SK-N-SH treated with all-trans-retinoic acid at 6 μM for 48 hours (cell line): ENCODE measurements around the gene LILRB5.
"Not testable (repeated sequence)": the region's sequence is repeated elsewhere in the genome, so short reads cannot be mapped to it uniquely, and the experiment has no call there.

Experiments used
- ATAC-seq: fragments of 200-7000 bp; cut with Tn5 transposase; 3 replicates; pipeline ENCODE4 v1.9.1; 2020; ENCODE audit warnings: mild to moderate bottlenecking, moderate library complexity
- ARNTL ChIP-seq: fragments of 450-650 bp; formaldehyde crosslinking; IDR thresholded peaks from 2 replicates; pipeline ENCODE4 v1.5.0; 2020; ENCODE audit warnings: low read depth, mild to moderate bottlenecking, moderate library complexity, borderline replicate concordance
- BACH2 ChIP-seq: fragments of 250-450 bp; sonication (Bioruptor Pico); IDR thresholded peaks from 2 replicates; pipeline ENCODE4 v1.9.0; 2021; ENCODE audit warnings: mild to moderate bottlenecking, borderline replicate concordance
- CSDC2 ChIP-seq: fragments of 250-450 bp; sonication (Bioruptor Pico); IDR thresholded peaks from 2 replicates; pipeline ENCODE4 v1.5.0; 2020; ENCODE audit warnings: mild to moderate bottlenecking, moderate library complexity
- ESRRG ChIP-seq: fragments of 250-450 bp; sonication (Bioruptor Pico); IDR thresholded peaks from 2 replicates; pipeline ENCODE4 v1.6.1; 2021; ENCODE audit warnings: mild to moderate bottlenecking
- ISL1 ChIP-seq: fragments of 250-450 bp; sonication (Bioruptor Pico); IDR thresholded peaks from 2 replicates; pipeline ENCODE4 v2.1.2; 2022; ENCODE audit warnings: mild to moderate bottlenecking, moderate library complexity
- OSR1 ChIP-seq: fragments of 250-450 bp; sonication (Bioruptor Pico); IDR thresholded peaks from 2 replicates; pipeline ENCODE4 v1.8.0; 2022; ENCODE audit warnings: moderate library complexity, mild to moderate bottlenecking, inconsistent platforms
- PPARA ChIP-seq: fragments of 250-450 bp; sonication (Bioruptor Pico); IDR thresholded peaks from 2 replicates; pipeline ENCODE4 v1.5.0; 2020; ENCODE audit warnings: mild to moderate bottlenecking, borderline replicate concordance
- RARB ChIP-seq: fragments of 250-450 bp; sonication (Bioruptor Pico); IDR thresholded peaks from 2 replicates; pipeline ENCODE4 v1.8.0; 2021; ENCODE audit warnings: mild to moderate bottlenecking, moderate library complexity
- SNAI2 ChIP-seq: fragments of 250-450 bp; sonication (Bioruptor Pico); IDR thresholded peaks from 2 replicates; pipeline ENCODE4 v1.5.0; 2020; ENCODE audit warnings: mild to moderate bottlenecking, moderate library complexity
- TCF4 ChIP-seq: fragments of 250-450 bp; sonication (Bioruptor Pico); IDR thresholded peaks from 2 replicates; pipeline ENCODE4 v1.8.0; 2021; ENCODE audit warnings: mild to moderate bottlenecking, moderate library complexity, borderline replicate concordance
- TOX ChIP-seq: fragments of 250-450 bp; sonication (Bioruptor Pico); IDR thresholded peaks from 2 replicates; pipeline ENCODE4 v1.8.0; 2021; ENCODE audit warnings: mild to moderate bottlenecking, moderate library complexity, borderline replicate concordance
- ZC3H10 ChIP-seq: fragments of 250-450 bp; sonication (Bioruptor Pico); IDR thresholded peaks from 2 replicates; pipeline ENCODE4 v1.5.1; 2021; ENCODE audit warnings: mild to moderate bottlenecking, moderate library complexity
- ZFP3 ChIP-seq: fragments of 250-450 bp; sonication (Bioruptor Pico); IDR thresholded peaks from 2 replicates; pipeline ENCODE4 v1.5.0; 2020; ENCODE audit warnings: mild to moderate bottlenecking, moderate library complexity
- ZFP30 ChIP-seq: fragments of 450-650 bp; formaldehyde crosslinking; IDR thresholded peaks from 2 replicates; pipeline ENCODE4 v1.5.0; 2022; ENCODE audit warnings: mild to moderate bottlenecking, moderate library complexity
- ZNF565 ChIP-seq: fragments of 450-650 bp; formaldehyde crosslinking; conservative IDR thresholded peaks from 2 replicates; pipeline ENCODE4 v1.5.0; 2020; ENCODE audit warnings: low read depth, mild to moderate bottlenecking, moderate library complexity
- ZNF70 ChIP-seq: fragments of 450-650 bp; formaldehyde crosslinking; IDR thresholded peaks from 2 replicates; pipeline ENCODE4 v1.5.0; 2020; ENCODE audit warnings: mild to moderate bottlenecking, moderate library complexity
- ZNF8 ChIP-seq: fragments of 450-650 bp; formaldehyde crosslinking; IDR thresholded peaks from 2 replicates; pipeline ENCODE4 v1.5.0; 2020; ENCODE audit warnings: mild to moderate bottlenecking, moderate library complexity
- TF ChIP-seq, protein P1 (sequence below): fragments of 250-450 bp; sonication (Bioruptor Pico); IDR thresholded peaks from 2 replicates; pipeline ENCODE4 v1.5.1; 2021; ENCODE audit warnings: mild to moderate bottlenecking, moderate library complexity
- TF ChIP-seq, protein P2 (sequence below): fragments of 250-450 bp; sonication (Bioruptor Pico); IDR thresholded peaks from 2 replicates; pipeline ENCODE4 v1.5.1; 2020; ENCODE audit warnings: low read depth, mild to moderate bottlenecking, moderate library complexity
- TF ChIP-seq, protein P3 (sequence below): fragments of 250-450 bp; sonication (Bioruptor Pico); IDR thresholded peaks from 2 replicates; pipeline ENCODE4 v1.8.0; 2021; ENCODE audit warnings: low read depth, mild to moderate bottlenecking, moderate library complexity, borderline replicate concordance

LILRB5 gene

DNA sequence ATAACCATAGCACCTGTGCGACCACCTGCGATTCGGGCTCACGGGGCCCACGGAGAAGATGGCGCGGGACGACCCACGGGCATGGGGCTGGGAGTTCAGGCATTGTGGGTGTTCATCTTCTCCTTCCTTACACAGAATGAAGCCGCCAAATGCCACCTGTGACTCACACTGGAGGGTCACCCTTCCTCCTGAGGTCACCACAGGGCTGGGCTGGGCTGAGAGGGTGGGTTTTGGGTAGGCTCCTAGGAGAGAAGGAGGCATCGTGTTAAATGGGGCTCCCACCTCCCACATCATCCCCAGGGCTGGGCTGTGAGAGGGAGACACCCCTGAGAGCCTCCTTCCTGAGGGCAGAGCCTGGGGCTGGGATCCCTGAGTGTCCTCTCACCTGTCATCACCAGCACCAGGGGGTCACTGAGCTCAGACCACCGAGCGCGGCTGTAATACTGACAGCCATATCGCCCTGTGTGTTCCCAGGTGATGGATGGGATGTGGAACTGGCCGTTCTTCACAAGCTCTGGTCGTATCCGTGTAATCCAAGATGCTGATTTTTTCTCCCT lies 22.4 kb upstream of the LILRB5 start (continued):
- TF ChIP-seq, protein P1, sequence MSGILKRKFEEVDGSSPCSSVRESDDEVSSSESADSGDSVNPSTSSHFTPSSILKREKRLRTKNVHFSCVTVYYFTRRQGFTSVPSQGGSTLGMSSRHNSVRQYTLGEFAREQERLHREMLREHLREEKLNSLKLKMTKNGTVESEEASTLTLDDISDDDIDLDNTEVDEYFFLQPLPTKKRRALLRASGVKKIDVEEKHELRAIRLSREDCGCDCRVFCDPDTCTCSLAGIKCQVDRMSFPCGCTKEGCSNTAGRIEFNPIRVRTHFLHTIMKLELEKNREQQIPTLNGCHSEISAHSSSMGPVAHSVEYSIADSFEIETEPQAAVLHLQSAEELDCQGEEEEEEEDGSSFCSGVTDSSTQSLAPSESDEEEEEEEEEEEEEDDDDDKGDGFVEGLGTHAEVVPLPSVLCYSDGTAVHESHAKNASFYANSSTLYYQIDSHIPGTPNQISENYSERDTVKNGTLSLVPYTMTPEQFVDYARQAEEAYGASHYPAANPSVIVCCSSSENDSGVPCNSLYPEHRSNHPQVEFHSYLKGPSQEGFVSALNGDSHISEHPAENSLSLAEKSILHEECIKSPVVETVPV (CRISPR knock-in tag), result no peak
- no peak for TF ChIP-seq ARNTL (CRISPR knock-in tag)

DNA sequence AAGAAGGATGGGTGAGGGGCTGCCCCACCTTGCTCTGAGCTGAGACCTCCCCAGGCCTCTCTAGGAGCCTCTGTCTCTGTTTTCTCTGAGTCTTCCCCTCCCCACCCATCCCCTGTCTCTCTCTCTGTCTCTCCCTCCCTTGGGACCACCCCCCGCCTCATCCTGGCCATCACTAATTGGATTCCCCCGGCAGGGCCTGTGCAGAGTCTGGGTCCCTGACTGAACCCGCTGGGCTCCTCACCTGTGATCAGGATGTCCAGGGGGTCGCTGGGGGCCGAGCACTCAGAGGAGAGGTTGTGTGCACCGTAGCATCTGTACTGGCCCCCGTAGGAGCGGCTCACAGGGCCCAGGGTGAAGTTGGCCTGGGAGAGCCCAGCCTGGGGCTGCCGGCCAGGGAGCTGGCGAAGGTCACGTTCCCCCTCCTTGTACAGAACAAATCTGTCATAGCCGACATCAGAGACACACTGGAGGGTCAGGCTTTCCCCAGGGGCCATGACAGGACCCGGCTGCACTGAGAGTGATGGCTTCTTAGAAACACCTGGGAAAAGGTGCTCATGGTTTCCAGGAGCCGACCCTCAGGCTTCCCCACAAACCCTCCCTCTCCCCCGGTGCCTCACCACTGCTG lies 21.6 kb upstream of the LILRB5 start:
- not testable (repeated sequence) for ATAC-seq

DNA sequence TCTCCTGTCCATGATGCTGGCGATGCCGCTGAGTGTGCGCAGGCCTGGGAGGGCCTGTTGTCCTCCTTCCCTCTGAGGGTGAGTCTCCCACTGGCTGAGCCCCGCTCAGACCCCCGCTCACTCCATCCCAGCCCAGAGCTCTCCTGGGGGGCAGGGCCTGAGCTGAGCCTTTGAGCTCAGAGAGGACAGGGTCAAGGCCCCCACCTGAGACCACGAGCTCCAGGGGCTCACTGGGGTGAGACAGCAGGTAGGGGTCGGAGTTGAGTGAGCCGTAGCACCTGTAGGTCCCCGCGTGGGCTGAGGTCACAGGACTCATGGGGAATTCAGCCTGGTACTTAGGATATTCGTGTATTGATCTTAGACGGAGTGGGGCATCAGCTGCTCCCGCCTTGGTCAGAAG lies 21.0 kb upstream of the LILRB5 start:
- not testable (repeated sequence) for ATAC-seq

DNA sequence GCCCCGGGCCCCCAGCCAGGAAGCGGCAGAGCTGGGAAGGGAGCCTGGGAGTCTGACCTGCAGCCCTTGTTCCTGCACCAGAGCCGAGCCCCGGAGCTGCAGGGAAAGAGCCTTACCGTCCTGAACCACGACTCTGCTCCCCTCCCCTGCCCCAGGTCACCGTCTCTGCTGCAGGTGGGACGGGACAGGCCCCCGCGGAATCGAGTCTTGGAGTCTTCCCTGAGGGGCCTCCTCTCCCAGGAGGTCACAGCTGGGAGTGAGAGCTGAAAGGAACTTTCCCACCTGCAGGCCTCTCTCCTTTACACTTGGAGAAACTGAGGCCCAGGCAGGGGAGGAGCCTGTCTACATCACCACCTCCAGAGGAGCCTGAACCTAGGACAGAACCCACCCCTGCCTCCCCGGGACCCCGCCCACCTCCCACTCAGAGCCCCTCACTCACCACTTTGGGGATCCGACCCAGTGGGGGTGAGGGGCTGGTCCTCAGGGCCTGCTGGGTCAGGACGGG lies 20.1 kb upstream of the LILRB5 start:
- ATAC-seq, result not testable (repeated sequence)

DNA sequence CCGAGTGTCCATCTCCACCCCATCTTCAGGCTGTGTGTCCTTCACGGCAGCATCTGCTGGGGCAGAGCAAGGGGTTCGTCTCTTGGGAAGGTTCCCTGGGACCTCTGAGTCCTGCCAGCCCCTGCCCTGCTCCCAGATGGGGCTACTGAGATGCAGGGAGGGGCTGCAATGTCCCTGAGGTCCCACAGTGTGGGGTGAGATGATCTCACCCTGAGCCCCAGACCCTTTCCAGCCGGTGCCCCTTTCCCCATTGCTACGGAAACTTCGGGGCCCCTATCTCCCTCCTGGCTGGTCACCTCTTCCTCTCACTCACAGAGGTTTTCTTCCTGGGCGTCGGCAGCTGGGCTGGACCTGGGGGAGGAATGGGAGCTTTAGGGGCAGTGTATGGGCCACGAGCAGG lies 18.9 kb upstream of the LILRB5 start:
- TF ChIP-seq, protein P2, sequence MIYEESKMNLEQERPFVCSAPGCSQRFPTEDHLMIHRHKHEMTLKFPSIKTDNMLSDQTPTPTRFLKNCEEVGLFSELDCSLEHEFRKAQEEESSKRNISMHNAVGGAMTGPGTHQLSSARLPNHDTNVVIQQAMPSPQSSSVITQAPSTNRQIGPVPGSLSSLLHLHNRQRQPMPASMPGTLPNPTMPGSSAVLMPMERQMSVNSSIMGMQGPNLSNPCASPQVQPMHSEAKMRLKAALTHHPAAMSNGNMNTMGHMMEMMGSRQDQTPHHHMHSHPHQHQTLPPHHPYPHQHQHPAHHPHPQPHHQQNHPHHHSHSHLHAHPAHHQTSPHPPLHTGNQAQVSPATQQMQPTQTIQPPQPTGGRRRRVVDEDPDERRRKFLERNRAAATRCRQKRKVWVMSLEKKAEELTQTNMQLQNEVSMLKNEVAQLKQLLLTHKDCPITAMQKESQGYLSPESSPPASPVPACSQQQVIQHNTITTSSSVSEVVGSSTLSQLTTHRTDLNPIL (CRISPR knock-in tag), result no peak
- TF ChIP-seq SNAI2 (CRISPR knock-in tag) (no peak), TOX (CRISPR knock-in tag) (no peak), ZFP30 (CRISPR knock-in tag) (no peak), ARNTL (CRISPR knock-in tag) (no peak), ZNF8 (CRISPR knock-in tag) (no peak), TCF4 (CRISPR knock-in tag) (no peak), PPARA (CRISPR knock-in tag) (no peak), ZNF70 (no peak), RARB (CRISPR knock-in tag) (no peak), ZC3H10 (CRISPR knock-in tag) (no peak), ZNF565 (CRISPR knock-in tag) (no peak), ESRRG (CRISPR knock-in tag) (no peak), ISL1 (no peak), ZFP3 (no peak), OSR1 (CRISPR knock-in tag) (no peak), CSDC2 (CRISPR knock-in tag) (no peak), BACH2 (CRISPR knock-in tag) (no peak)
- TF ChIP-seq, protein P3, sequence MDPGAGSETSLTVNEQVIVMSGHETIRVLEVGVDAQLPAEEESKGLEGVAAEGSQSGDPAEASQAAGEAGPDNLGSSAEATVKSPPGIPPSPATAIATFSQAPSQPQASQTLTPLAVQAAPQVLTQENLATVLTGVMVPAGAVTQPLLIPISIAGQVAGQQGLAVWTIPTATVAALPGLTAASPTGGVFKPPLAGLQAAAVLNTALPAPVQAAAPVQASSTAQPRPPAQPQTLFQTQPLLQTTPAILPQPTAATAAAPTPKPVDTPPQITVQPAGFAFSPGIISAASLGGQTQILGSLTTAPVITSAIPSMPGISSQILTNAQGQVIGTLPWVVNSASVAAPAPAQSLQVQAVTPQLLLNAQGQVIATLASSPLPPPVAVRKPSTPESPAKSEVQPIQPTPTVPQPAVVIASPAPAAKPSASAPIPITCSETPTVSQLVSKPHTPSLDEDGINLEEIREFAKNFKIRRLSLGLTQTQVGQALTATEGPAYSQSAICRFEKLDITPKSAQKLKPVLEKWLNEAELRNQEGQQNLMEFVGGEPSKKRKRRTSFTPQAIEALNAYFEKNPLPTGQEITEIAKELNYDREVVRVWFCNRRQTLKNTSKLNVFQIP (CRISPR knock-in tag), result no peak
- TF ChIP-seq, all 23 proteins: peak for 0
- no peak for ATAC-seq

DNA sequence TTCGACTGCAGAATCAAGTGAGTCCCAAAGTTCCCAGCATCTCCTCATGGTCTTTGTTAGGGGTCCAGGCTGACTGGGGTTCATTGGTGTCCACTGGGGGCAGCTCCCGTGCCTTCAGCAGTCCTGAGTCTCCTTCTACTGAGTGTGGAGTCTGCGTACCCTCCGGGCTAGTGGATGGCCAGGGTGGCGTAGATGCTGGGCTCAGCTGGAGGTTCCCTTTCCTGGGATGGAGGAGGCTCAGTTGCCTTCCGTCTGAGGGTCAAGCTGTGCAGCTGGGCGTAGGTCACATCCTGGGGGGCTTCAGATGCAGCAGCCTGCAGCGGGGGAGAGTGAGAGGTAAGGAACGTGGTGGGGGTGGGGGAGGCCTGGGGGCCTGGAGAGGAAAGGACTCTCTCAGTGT lies 17.4 kb upstream of the LILRB5 start:
- not testable (repeated sequence) for ATAC-seq

DNA sequence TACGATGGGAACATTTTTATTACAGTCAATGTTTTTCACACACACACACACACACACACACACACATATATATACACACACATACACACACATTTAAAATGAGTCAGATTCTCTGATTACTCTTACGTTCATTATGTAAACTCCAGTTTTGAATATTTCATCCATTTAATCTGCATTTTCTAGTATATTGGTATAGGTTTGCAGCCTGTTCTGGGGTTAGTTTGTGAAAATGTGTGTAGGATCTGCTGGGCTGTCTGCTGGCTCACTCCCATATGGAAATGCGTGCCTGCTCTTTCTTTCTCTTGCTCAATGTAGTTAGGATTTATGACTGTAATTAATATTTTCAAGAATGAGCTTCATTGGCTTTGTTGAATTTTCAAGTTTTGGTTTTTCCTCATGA lies 16.7 kb upstream of the LILRB5 start:
- ATAC-seq, result no peak
- no peak for TF ChIP-seq RARB (CRISPR knock-in tag)
- TF ChIP-seq, protein P2 (CRISPR knock-in tag), result no peak
- TF ChIP-seq, protein P3 (CRISPR knock-in tag), result no peak
- TF ChIP-seq ZNF70, result no peak
- TF ChIP-seq ZC3H10 (CRISPR knock-in tag), result no peak
- no peak for TF ChIP-seq ZFP3
- no peak for TF ChIP-seq PPARA (CRISPR knock-in tag)
- no peak for TF ChIP-seq OSR1 (CRISPR knock-in tag)
- TF ChIP-seq CSDC2 (CRISPR knock-in tag), result no peak
- no peak for TF ChIP-seq ZNF565 (CRISPR knock-in tag)

DNA sequence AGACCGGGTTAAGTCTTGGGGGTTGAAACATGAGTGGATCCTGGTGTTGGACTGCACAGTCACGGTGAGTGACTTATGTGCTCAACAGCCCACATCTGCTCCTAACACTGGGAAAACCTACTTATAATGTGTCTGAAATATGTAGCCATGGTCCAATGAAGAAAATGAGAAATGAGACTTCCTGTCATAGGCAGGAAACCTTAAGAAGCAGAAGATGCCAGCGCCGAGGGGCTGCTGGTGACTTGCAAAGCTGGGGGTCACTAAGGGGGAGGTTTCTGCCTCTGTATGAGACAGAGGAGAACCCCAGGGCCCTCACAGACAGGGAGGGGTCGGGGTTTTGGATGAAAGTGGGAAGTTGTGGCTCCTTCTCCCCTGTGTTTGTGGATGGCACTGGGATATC lies 15.1 kb upstream of the LILRB5 start:
- not testable (repeated sequence) for ATAC-seq

DNA sequence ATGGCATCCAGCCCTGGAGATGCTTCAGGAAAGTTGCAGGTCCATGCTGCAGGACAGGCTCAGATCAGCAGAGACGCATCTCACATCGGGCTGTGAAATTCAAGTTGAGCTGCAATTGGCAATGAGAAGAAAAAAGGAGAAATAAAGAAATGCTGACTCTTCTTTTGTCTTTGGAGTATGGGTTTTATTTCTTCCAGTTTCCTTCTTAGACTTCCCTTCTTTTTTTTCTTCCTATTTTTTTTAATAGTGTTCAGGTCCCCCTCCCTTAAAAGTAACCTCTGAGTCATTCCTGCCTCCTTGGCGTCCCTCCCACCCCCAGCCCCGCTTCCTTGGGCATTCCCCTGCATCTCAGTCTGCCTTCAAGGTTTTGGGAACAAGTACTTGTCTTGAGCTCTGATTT lies 14.5 kb upstream of the LILRB5 start:
- ATAC-seq, result not testable (repeated sequence)
